DND-41 (cell line): ENCODE results near the gene STX2.
A peak's percentile ranks its signal among the peaks of the same experiment; 100 is the strongest.
"Not testable (repeated sequence)": the region's sequence is repeated elsewhere in the genome, so short reads cannot be mapped to it uniquely, and the experiment has no call there.

Source experiments
- ATAC-seq: fragments of 200-7000 bp; cut with Tn5 transposase; 3 replicates; pipeline ENCODE4 v1.9.1; 2021; ENCODE audit warnings: low read depth; ENCODE audit not compliant: insufficient read depth
- DNase-seq: peaks from one replicate; pipeline ENCODE4 v3.0.0-alpha.2; 2020
- H2AFZ ChIP-seq: 2 replicates; pipeline ENCODE4 v1.6.0; 2012; ENCODE audit warnings: low read depth, low read length
- H3K27ac ChIP-seq: 2 replicates; pipeline ENCODE4 v1.5.1; 2012; ENCODE audit warnings: low read length, inconsistent platforms
- H3K27me3 ChIP-seq: fragments of 200-600 bp; sonication (generic); 2 replicates; pipeline ENCODE4 v1.6.0; 2012; ENCODE audit warnings: low read length, mild to moderate bottlenecking, inconsistent platforms; ENCODE audit not compliant: insufficient read depth, poor library complexity
- H3K36me3 ChIP-seq: 2 replicates; pipeline ENCODE4 v1.5.1; 2012; ENCODE audit warnings: low read length, inconsistent platforms; ENCODE audit not compliant: insufficient read depth
- H3K4me1 ChIP-seq: 2 replicates; pipeline ENCODE4 v1.5.1; 2012; ENCODE audit warnings: mild to moderate bottlenecking, low read length; ENCODE audit not compliant: insufficient read depth
- H3K4me2 ChIP-seq: 2 replicates; pipeline ENCODE4 v1.6.0; 2012; ENCODE audit warnings: mild to moderate bottlenecking, moderate library complexity, low read length, inconsistent platforms; ENCODE audit not compliant: insufficient read depth
- H3K4me3 ChIP-seq, 2 experiments: fragments of 200-600 bp in 1 of 2; shearing (Covaris generic) in 1 of 2; 2 replicates each; pipeline ENCODE4 v1.5.1; 2012 to 2016; ENCODE audit warnings: inconsistent platforms in 2 of 2, low read length in 2 of 2, mild to moderate bottlenecking in 2 of 2, low read depth in 1 of 2, moderate library complexity in 1 of 2
- H3K79me2 ChIP-seq: 2 replicates; pipeline ENCODE4 v1.6.0; 2012; ENCODE audit warnings: low read length, inconsistent platforms; ENCODE audit not compliant: insufficient read depth
- H3K9ac ChIP-seq: 2 replicates; pipeline ENCODE4 v1.6.0; 2012; ENCODE audit warnings: low read depth, mild to moderate bottlenecking, inconsistent platforms, low read length, moderate library complexity
- H3K9me3 ChIP-seq: 2 replicates; pipeline ENCODE4 v1.5.1; 2012; ENCODE audit warnings: low read length, moderate library complexity, mild to moderate bottlenecking, inconsistent platforms; ENCODE audit not compliant: insufficient read depth, severe bottlenecking
- H4K20me1 ChIP-seq: 2 replicates; pipeline ENCODE4 v1.6.0; 2012; ENCODE audit warnings: low read length; ENCODE audit not compliant: insufficient read depth
- EZH2 ChIP-seq: IDR thresholded peaks from 3 replicates; pipeline ENCODE4 v1.6.1; 2012; ENCODE audit warnings: borderline replicate concordance, low read depth, mild to moderate bottlenecking, moderate library complexity, low read length, inconsistent platforms; ENCODE audit not compliant: severe bottlenecking
- TF ChIP-seq, protein P1 (sequence below): IDR thresholded peaks from 2 replicates; pipeline ENCODE4 v1.5.1; 2012; ENCODE audit warnings: borderline replicate concordance, low read length, moderate library complexity, mild to moderate bottlenecking; ENCODE audit not compliant: poor library complexity, severe bottlenecking; ENCODE audit errors: extremely low read depth

The STX2 gene

DNA sequence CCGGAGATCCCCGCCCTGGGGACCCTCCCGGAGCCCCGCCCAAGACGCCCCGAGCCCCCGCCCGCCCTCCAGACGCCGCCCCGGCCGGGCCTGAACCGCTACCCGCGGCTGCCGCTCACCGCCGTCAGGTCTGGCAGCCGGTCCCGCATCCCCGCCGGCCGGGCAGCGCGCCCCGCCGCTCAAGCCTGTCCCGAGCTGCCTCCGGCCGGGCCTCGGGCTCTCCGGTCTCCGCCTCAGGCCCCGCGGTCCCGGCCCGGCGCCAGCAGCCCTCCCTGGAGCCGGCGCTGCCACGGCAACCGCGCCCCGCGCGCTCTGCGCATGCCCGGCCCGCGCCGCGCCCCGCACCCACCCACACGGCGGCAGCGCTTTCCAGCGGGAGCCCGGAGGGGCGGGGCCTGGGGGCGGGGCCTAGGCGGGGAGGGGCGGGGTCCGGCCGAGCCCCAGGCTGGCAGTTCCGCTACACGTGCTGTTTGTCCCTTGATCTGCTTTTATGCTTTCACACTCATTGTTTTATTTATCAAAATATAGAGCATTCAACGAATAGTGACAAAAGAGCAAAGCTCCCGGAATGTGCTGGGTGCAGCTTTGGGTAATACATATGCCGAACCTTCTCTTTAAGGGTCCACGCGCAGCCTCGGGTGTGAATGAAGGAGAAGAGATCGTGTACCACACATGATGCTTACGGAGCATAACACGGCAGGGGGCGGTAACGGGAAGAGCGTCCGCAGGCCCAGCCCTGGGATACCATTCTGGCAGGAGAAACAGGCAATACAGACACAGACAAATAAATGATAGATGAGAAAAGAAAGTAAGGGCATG lies at the start of gene STX2:
Gene STX2, minus strand, starts transcription at position 300 of the 819 bp plus-strand sequence. Its CDS starts 151 bp downstream, at position 149.
- peak within 1 kb of the TSS; percentile 69 for H3K9ac ChIP-seq
- TF ChIP-seq, protein P1, sequence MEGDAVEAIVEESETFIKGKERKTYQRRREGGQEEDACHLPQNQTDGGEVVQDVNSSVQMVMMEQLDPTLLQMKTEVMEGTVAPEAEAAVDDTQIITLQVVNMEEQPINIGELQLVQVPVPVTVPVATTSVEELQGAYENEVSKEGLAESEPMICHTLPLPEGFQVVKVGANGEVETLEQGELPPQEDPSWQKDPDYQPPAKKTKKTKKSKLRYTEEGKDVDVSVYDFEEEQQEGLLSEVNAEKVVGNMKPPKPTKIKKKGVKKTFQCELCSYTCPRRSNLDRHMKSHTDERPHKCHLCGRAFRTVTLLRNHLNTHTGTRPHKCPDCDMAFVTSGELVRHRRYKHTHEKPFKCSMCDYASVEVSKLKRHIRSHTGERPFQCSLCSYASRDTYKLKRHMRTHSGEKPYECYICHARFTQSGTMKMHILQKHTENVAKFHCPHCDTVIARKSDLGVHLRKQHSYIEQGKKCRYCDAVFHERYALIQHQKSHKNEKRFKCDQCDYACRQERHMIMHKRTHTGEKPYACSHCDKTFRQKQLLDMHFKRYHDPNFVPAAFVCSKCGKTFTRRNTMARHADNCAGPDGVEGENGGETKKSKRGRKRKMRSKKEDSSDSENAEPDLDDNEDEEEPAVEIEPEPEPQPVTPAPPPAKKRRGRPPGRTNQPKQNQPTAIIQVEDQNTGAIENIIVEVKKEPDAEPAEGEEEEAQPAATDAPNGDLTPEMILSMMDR, result peak; percentile 65
- no peak for TF ChIP-seq EZH2
- ATAC-seq (peak; percentile 76), DNase-seq (peak; percentile 89)
- peak within 1 kb of the TSS; percentile 98 for H3K4me2 ChIP-seq
- no peaks in the 10 kb centered on the region for H3K36me3 ChIP-seq
- peak within 1 kb of the TSS; percentile 87 for H2AFZ ChIP-seq
- peaks cover 38% of the 10 kb centered on the region for H3K79me2 ChIP-seq
- no peaks in the 10 kb centered on the region for H3K9me3 ChIP-seq
- peaks cover 28% of the 10 kb centered on the region for H3K4me1 ChIP-seq
- peaks cover 6% of the 10 kb centered on the region; the same call in 1 of the 2 replicates for H4K20me1 ChIP-seq
- H3K27me3 ChIP-seq, result no peaks in the 10 kb centered on the region
- peak within 1 kb of the TSS; percentile 51 to 75; a peak in 3 of 4 replicates for H3K4me3 ChIP-seq
- peak within 1 kb of the TSS; percentile 77 for H3K27ac ChIP-seq

DNA sequence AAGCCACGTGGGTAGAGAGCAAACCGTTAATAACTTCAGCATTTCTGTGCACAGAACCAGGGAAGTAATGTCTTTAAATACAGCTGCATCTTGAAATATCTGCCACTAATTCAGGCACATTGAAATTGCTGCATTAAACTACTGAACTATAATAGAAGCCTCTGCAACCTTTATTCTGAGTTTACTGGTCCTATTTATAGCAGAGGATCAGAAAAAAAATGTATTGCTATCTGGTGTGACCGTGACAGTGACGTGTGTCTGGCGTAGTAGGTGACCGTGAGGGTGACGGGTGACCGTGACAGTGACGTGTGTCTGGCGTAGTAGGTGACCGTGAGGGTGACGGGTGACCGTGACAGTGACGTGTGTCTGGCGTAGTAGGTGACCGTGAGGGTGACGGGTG lies 48.1 kb upstream of the STX2 start:
- H3K79me2 ChIP-seq, H3K36me3 ChIP-seq, H3K27ac ChIP-seq, H2AFZ ChIP-seq, H3K27me3 ChIP-seq, H4K20me1 ChIP-seq, H3K4me2 ChIP-seq, H3K4me1 ChIP-seq, ATAC-seq, H3K9me3 ChIP-seq, H3K9ac ChIP-seq, DNase-seq, H3K4me3 ChIP-seq: not testable (repeated sequence)

DNA sequence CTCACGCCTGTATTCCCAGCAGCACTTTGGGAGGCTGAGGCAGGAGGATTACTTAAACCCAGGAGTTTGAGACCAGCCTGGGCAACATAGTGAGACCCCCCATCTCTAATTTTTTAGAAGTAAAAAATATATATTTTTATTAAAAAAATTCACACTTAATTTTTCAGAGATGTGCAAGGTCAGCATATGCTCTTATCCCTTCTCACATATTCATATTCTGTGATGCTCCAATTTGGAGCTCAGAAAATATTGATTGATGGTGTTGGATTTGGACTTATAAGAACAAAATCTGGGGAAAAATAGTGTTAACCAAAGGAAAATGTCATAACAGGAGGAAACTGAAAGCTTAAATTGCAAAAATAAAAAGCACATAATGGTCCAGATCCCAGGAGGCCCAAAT lies 42.5 kb upstream of the STX2 start:
- no peak overlapping the region for H3K9ac ChIP-seq
- no peak for ATAC-seq
- peaks cover 4% of the 10 kb centered on the region; the same call in 1 of the 2 replicates for H3K4me1 ChIP-seq
- H4K20me1 ChIP-seq, result peaks cover 9% of the 10 kb centered on the region; the same call in 1 of the 2 replicates
- no peak overlapping the region for H3K4me3 ChIP-seq
- H3K27ac ChIP-seq, result no peak overlapping the region
- H3K36me3 ChIP-seq, result peaks cover 6% of the 10 kb centered on the region; the same call in 1 of the 2 replicates
- no peak overlapping the region for H2AFZ ChIP-seq
- H3K9me3 ChIP-seq, result no peaks in the 10 kb centered on the region
- DNase-seq, result no peak
- H3K79me2 ChIP-seq, result no peaks in the 10 kb centered on the region
- no peak for TF ChIP-seq EZH2
- TF ChIP-seq, protein P1, result no peak
- no peak overlapping the region for H3K4me2 ChIP-seq
- no peaks in the 10 kb centered on the region for H3K27me3 ChIP-seq

DNA sequence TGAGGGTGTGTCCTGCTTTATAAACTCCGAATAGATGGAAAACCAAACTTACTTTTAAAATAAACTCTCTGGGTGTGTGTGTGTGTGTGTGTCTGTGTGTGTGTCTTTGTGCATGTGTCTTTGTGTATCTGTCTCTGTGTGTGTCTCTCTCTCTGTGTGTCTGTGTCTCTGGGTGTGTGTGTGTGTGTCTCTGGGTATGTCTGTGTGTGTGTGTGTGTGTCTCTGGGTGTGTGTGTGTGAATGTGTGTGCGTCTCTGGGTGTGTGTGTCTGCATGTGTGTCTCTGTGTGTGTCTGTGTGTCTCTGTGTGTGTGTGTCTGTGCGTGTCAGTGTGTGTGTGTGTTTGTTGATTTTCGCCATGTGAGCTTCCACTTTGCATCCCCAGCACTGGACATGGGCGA lies 42.0 kb upstream of the STX2 start:
- no peak for ATAC-seq
- H3K36me3 ChIP-seq, result peaks cover 11% of the 10 kb centered on the region
- peaks cover 4% of the 10 kb centered on the region; the same call in 1 of the 2 replicates for H3K4me1 ChIP-seq
- H2AFZ ChIP-seq, result no peak overlapping the region
- H3K4me2 ChIP-seq, result no peak overlapping the region
- H4K20me1 ChIP-seq, result peaks cover 13% of the 10 kb centered on the region; the same call in 1 of the 2 replicates
- H3K79me2 ChIP-seq, result no peaks in the 10 kb centered on the region
- no peak overlapping the region for H3K4me3 ChIP-seq
- H3K9me3 ChIP-seq, result no peaks in the 10 kb centered on the region
- no peaks in the 10 kb centered on the region for H3K27me3 ChIP-seq
- H3K9ac ChIP-seq, result no peak overlapping the region
- TF ChIP-seq, protein P1, result no peak
- no peak for TF ChIP-seq EZH2
- no peak overlapping the region for H3K27ac ChIP-seq
- no peak for DNase-seq
